NCI-H774 (cell line): ENCODE results near the gene NCKAP1.
"Not testable (repeated sequence)": the region's sequence is repeated elsewhere in the genome, so short reads cannot be mapped to it uniquely, and the experiment has no call there.

ENCODE experiments used
- DNase-seq: peaks from one replicate; lab custom pipeline; 2025; lab: John Stamatoyannopoulos, UW

NCKAP1 gene

GRCh38 chr2:183038341-183039300, at the start of gene NCKAP1:
Gene NCKAP1, minus strand, starts transcription at chr2:183038457. Its CDS starts 358 bp downstream, at chr2:183038099.
- peak; percentile 78 for DNase-seq

- no peak for DNase-seq
These were observed 43.7 kb upstream of the NCKAP1 start for GRCh38 chr2:183081911-183082310.

- no peak for DNase-seq
These were observed 41.0 kb upstream of the NCKAP1 start for GRCh38 chr2:183079139-183079775.

- peak; percentile 96 for DNase-seq
These were observed 40.3 kb upstream of the NCKAP1 start, which contains the start of gene DUSP19 for GRCh38 chr2:183078464-183079138. Gene DUSP19, plus strand, starts transcription at chr2:183078747. Its CDS starts 187 bp downstream, at chr2:183078934.

- no peak for DNase-seq
These were observed 39.9 kb upstream of the NCKAP1 start for GRCh38 chr2:183078163-183078463.

- no peak for DNase-seq
These were observed 33.9 kb upstream of the NCKAP1 start for GRCh38 chr2:183072177-183072576.

GRCh38 chr2:183070942-183071844, 32.9 kb upstream of the NCKAP1 start:
- peak; percentile 46 for DNase-seq

- no peak for DNase-seq
These were observed 30.9 kb upstream of the NCKAP1 start for GRCh38 chr2:183069174-183069573.

GRCh38 chr2:183068561-183068960, 30.3 kb upstream of the NCKAP1 start:
- DNase-seq, result no peak

- peak; percentile 14 for DNase-seq
These were observed 24.8 kb upstream of the NCKAP1 start for GRCh38 chr2:183063083-183063482.

- no peak for DNase-seq
These were observed 22.4 kb upstream of the NCKAP1 start for GRCh38 chr2:183060571-183061231.

- DNase-seq, result no peak
These were observed 21.3 kb upstream of the NCKAP1 start for GRCh38 chr2:183059561-183059960.

- DNase-seq, result no peak
These were observed 19.2 kb upstream of the NCKAP1 start for GRCh38 chr2:183057333-183057985.

- DNase-seq, result no peak
These were observed 11.2 kb upstream of the NCKAP1 start for GRCh38 chr2:183049420-183049819.

- DNase-seq, result not testable (repeated sequence)
These were observed 9.3 kb upstream of the NCKAP1 start for GRCh38 chr2:183047486-183048125.

GRCh38 chr2:183043580-183043979, 5.3 kb upstream of the NCKAP1 start:
- not testable (repeated sequence) for DNase-seq

GRCh38 chr2:183040604-183041003, 2.3 kb upstream of the NCKAP1 start:
- DNase-seq, result no peak

- DNase-seq, result peak; percentile 78
These were observed 510 bp downstream of the NCKAP1 start for GRCh38 chr2:183037553-183038340.

GRCh38 chr2:183037074-183037552, 1.1 kb downstream of the NCKAP1 start:
- DNase-seq, result no peak
